Measurements from ENCODE around the gene STYXL1.
"Not testable (repeated sequence)": the region's sequence is repeated elsewhere in the genome, so short reads cannot be mapped to it uniquely, and the experiment has no call there.

The STYXL1 gene

DNA sequence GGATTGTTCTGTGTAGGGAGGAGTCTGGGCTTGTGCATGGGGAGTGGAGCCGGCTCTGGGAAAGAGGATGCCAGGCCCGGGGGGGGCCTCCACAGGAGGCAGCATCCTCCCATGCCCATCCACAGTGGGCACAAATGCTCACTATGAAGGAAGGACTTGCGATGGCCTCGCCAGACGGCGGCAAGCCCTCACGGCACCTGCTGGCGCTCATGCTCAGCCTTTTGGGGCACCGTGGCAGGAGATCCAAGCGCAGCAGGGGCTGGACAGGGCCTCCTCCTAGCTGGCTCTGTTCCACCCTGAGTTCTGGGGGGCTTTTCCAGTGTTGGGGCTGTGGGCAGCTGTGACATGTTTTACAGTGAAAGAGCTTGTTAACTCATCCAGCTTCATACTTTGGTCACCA is 15.3 kb upstream of the STYXL1 start:
- no peak overlapping the region for H3K4me2 ChIP-seq (ENCODE audit: low read length)
- peaks cover 95% of the 10 kb centered on the region for H3K36me3 ChIP-seq (ENCODE audit: control insufficient read depth, low read length)
- peaks cover 7% of the 10 kb centered on the region for H4K20me1 ChIP-seq (ENCODE audit: control insufficient read depth, insufficient read depth, low read depth, low read length)
- H3K27me3 ChIP-seq (ENCODE audit: control insufficient read depth, low read length): no peaks in the 10 kb centered on the region
- no peaks in the 10 kb centered on the region for H3K9me3 ChIP-seq (ENCODE audit: control insufficient read depth, insufficient read depth, low read length)
- no peaks in the 10 kb centered on the region for H3K9me2 ChIP-seq (replicated peaks; ENCODE audit: control insufficient read depth, low read length)
- no peak for TF ChIP-seq CTCF (IDR thresholded peaks at IDR 0.05; ENCODE audit: low read depth, low read length, poor library complexity, severe bottlenecking)
- no peak for TF ChIP-seq EZH2phosphoT487 (IDR thresholded peaks at IDR 0.05; ENCODE audit: borderline replicate concordance, low read length)
- no peak overlapping the region for H3K27ac ChIP-seq (ENCODE audit: low read depth, low read length)
- no peaks in the 10 kb centered on the region for H3K4me1 ChIP-seq (ENCODE audit: control insufficient read depth, low read length)
- H3K79me2 ChIP-seq (ENCODE audit: control insufficient read depth, low read length): no peaks in the 10 kb centered on the region
- H3K4me3 ChIP-seq (ENCODE audit: low read length): no peak overlapping the region
- H3F3A ChIP-seq (ENCODE audit: control insufficient read depth, insufficient read depth): peaks cover 3% of the 10 kb centered on the region

DNA sequence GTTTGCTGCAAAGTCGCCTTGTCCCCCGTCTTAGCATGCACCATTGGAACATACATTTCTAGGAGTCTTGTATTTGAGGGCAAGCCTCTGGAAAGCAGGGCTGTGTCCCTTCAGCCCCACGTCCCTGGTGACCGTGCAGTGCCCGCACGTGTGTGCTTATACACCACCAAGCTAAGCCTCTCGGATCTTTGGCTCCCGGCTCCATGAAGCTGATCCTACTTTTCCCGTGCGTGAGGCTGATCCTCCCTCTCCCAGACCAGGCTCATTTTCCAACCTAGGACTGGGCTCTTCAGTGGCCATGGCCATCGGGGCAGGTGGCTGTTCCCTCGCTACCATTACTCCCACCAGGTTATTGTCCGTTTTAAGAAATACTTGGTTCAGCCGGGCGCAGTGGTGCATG is 14.5 kb upstream of the STYXL1 start:
- Histone ChIP-seq H3K9me3 (ENCODE audit: control insufficient read depth, insufficient read depth, low read length) (no peaks in the 10 kb centered on the region), H3K9me2 (replicated peaks; ENCODE audit: control insufficient read depth, low read length) (no peaks in the 10 kb centered on the region), H3K4me1 (ENCODE audit: control insufficient read depth, low read length) (no peaks in the 10 kb centered on the region), H3F3A (ENCODE audit: control insufficient read depth, insufficient read depth) (peaks cover 2% of the 10 kb centered on the region), H3K4me3 (ENCODE audit: low read length) (no peak overlapping the region), H3K79me2 (ENCODE audit: control insufficient read depth, low read length) (peaks cover under 1% of the 10 kb centered on the region; the same call in 1 of the 2 replicates), H4K20me1 (ENCODE audit: control insufficient read depth, insufficient read depth, low read depth, low read length) (peaks cover 3% of the 10 kb centered on the region; the same call in 1 of the 2 replicates), H3K36me3 (ENCODE audit: control insufficient read depth, low read length) (peaks cover 99% of the 10 kb centered on the region), H3K27ac (ENCODE audit: low read depth, low read length) (no peak overlapping the region), H3K27me3 (ENCODE audit: control insufficient read depth, low read length) (no peaks in the 10 kb centered on the region), H3K4me2 (ENCODE audit: low read length) (no peak overlapping the region)
- TF ChIP-seq EZH2phosphoT487 (IDR thresholded peaks at IDR 0.05; ENCODE audit: borderline replicate concordance, low read length) (no peak), CTCF (IDR thresholded peaks at IDR 0.05; ENCODE audit: low read depth, low read length, poor library complexity, severe bottlenecking) (no peak)

- no peaks in the 10 kb centered on the region for H3K4me1 ChIP-seq (ENCODE audit: control insufficient read depth, low read length)
- no peaks in the 10 kb centered on the region for H3K9me3 ChIP-seq (ENCODE audit: control insufficient read depth, insufficient read depth, low read length)
- no peaks in the 10 kb centered on the region for H3K9me2 ChIP-seq (replicated peaks; ENCODE audit: control insufficient read depth, low read length)
- peaks cover 11% of the 10 kb centered on the region for H3K79me2 ChIP-seq (ENCODE audit: control insufficient read depth, low read length)
- no peak overlapping the region for H3K4me3 ChIP-seq (ENCODE audit: low read length)
- H4K20me1 ChIP-seq (ENCODE audit: control insufficient read depth, insufficient read depth, low read depth, low read length): no peaks in the 10 kb centered on the region; the same call in 1 of the 2 replicates
- no peaks in the 10 kb centered on the region for H3K27me3 ChIP-seq (ENCODE audit: control insufficient read depth, low read length)
- no peak overlapping the region for H3K4me2 ChIP-seq (ENCODE audit: low read length)
- H3K27ac ChIP-seq (ENCODE audit: low read depth, low read length): no peak overlapping the region
- H3K36me3 ChIP-seq (ENCODE audit: control insufficient read depth, low read length): peaks cover 97% of the 10 kb centered on the region
- TF ChIP-seq EZH2phosphoT487 (IDR thresholded peaks at IDR 0.05; ENCODE audit: borderline replicate concordance, low read length) (no peak), CTCF (IDR thresholded peaks at IDR 0.05; ENCODE audit: low read depth, low read length, poor library complexity, severe bottlenecking) (no peak)
- H3F3A ChIP-seq (ENCODE audit: control insufficient read depth, insufficient read depth): no peaks in the 10 kb centered on the region
These were observed 13.0 kb upstream of the STYXL1 start for GRCh38 chr7:76060842-76061241.

DNA sequence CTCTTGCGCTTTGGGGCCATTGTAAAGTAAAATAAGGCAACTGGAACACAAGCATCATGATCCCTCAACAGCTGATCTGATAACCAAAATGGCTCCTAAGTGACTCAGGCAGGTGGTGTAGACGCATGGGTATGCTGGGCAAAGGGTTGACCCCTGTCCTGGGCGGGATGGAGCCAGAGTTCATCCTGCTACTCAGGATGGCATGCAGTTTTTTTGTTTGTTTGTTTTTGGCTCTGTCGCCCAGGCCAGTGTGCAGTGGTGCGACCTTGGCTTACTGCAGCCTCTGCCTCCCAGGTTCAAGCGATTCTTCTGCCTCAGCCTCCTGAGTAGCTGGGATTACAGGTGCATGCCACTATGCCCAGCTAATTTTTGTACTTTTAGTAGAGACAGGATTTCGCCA is 10.9 kb upstream of the STYXL1 start:
- not testable (repeated sequence) for H3K9me2 ChIP-seq (replicated peaks; ENCODE audit: control insufficient read depth, low read length); H3K27ac ChIP-seq (ENCODE audit: low read depth, low read length); H3K4me3 ChIP-seq (ENCODE audit: low read length); H3F3A ChIP-seq (ENCODE audit: control insufficient read depth, insufficient read depth); H4K20me1 ChIP-seq (ENCODE audit: control insufficient read depth, insufficient read depth, low read depth, low read length); H3K4me2 ChIP-seq (ENCODE audit: low read length); H3K9me3 ChIP-seq (ENCODE audit: control insufficient read depth, insufficient read depth, low read length); H3K27me3 ChIP-seq (ENCODE audit: control insufficient read depth, low read length); H3K4me1 ChIP-seq (ENCODE audit: control insufficient read depth, low read length)
- Histone ChIP-seq H3K79me2 (ENCODE audit: control insufficient read depth, low read length) (peaks cover 29% of the 10 kb centered on the region), H3K36me3 (ENCODE audit: control insufficient read depth, low read length) (peaks cover 98% of the 10 kb centered on the region)
